Measurements from ENCODE around the gene CELF2.
"Not testable (repeated sequence)": the region's sequence is repeated elsewhere in the genome, so short reads cannot be mapped to it uniquely, and the experiment has no call there.

CELF2 gene

DNA sequence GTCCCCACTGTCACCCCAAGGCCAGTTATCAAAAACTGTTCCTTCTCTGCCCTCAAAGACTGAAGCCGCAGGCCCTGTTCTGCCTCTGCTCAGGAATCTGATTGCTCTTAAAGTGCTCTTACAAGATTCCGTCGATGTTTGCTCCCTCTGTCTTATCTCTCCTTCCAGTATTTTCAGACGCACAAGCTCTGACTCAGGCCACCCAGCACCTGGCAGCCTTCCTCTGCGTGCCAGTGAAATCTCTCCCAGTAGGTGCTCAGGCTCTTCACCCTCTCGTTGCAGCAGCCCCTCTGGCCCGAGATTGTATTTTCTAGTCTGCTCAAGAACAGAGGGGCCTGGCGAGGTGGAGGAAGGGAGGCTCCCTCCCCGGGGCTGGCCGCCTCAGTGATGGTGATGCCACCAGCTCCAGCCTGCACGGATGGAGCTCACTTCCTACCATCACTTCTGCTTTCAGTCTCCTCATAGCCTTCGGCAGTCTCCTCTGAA is 317.5 kb downstream of the CELF2 start:
- peak in 1 of 2 donors; percentile 7 for DNase-seq

DNA sequence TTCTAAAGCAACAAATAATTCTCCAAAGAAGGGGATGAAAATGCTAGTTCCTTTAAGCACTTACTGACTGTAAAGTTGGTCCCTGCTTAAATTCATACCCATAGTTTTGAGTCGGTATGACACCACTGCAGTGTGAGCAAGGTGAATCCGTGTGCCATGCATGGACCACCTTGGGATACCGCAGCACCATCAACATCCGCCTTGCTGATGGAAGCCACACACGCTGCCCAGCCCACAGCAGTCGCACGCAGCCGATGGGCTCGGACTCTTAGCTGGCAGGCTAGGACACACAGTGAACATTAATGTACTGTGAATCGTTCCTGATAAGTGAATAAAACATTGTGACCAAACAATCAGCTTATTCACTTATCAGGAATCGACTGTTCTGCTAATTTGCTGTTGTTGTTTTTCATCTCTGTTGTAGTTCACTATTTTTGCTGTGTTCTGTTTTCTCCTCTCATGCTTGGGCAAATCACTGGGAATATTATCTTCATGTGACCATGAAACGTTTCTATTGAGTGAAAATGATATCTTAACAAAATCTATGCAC is 318.3 kb downstream of the CELF2 start:
- no peak for DNase-seq

DNA sequence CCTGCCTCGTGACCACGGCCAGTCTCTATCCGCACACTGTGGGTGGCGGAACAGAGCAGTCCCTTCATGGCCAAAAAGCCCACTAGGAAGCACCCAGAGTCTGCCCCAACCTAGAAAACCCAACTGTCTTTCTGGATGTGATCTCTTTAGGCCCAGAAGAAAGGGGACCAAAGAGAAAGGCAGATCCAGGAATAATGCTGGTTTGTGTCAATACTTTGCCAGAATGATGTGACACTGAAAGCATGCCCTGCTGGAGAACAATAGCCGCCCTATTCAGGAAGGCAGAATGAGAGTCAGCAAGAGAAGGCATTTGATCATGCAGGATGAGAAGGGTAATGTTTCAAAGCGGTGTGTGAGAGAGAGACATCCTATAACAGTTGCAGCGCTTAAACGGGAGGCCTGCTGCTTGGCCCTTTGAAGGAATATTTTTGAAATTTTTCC is 319.1 kb downstream of the CELF2 start:
- no peak for DNase-seq

DNA sequence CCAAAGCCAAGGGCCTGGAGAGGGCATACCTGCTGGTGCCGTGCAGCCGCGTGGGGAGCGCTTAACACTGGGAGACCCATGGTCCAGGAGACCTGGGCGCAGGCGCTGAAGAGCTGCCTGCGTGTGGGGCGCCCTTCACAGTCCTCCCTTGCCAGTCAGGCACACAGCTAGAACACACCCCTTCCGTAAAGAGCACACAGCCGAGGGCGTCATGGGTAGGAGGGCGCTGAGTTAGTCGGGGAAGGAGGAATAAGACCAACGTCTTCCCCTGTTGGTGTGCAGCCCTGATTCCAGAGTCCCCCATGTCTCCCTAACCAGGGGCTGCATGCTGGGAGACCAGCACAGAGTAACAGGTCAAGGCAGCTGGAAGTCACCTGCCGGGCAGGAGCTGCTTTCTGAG is 319.8 kb downstream of the CELF2 start:
- no peak for DNase-seq

GRCh38 chr10:11338160-11338844 is 320.6 kb downstream of the CELF2 start:
- DNase-seq = no peak

- no peak for DNase-seq
Measured at GRCh38 chr10:11339013-11339412, 321.3 kb downstream of the CELF2 start.

GRCh38 chr10:11339660-11340059 is 322.0 kb downstream of the CELF2 start:
- DNase-seq = no peak

GRCh38 chr10:11341283-11341960 is 323.8 kb downstream of the CELF2 start:
- DNase-seq = peak; percentile 22 to 57

- DNase-seq = no peak
Measured at GRCh38 chr10:11344081-11344480, 326.4 kb downstream of the CELF2 start.

DNA sequence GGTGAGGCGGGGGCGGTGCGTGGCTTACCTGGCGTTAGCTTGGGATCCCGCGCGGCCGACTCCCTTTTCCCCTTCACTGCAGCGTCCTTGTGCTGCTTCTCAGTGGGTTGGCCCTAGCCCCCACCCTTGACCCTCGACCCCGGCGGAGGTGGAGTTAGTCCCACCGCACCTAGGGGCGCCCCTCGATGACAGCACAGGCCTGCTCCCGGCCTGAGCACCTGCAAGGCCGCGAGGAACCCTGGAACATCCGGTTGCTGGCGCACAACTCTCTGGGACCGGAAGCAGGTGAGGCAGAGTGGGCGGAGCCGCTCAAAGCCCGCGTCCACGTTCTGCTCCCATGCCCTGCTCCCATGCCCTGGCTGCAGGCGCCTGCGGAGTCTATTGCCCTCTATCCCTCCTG is 326.9 kb downstream of the CELF2 start:
- DNase-seq = no peak

DNA sequence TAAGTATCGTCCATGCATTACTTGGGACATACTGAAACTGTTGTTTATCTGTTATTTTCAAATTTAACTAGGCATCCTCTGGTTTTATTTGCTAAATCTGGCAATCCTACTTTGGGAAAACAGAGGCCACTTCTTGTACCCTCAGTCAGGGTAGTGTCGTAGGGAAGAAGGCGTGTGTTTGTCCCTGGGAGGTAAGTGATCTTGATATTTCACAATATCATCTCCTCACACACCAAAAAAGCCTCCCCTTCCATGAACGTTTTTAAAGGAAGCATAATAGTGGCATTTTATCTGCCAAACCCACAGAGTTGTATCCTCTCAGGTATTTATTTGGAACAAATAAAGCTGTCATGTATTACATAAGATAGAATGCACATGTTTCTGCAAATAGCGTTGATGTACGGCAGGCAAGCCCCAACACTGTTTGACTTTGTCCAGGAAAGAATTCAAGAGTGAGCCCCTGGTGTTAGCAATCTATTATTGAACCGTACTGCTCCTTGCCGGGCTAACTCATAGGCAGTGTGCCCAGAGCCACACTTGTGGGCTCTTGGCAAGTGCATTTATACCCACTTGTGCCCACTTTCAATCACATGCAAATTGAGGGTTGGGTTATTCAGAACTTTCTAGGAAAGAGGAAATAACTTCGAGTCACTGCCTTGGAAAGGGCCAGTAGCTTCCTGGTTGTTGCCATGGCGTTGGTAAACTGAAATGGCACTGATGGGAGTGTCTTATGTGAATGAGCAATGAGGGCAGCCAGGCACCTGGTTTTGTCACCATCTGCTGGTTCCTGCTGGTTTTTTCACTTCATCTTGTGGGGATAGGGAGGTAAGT is 327.8 kb downstream of the CELF2 start:
- DNase-seq = peak; percentile 76

DNA sequence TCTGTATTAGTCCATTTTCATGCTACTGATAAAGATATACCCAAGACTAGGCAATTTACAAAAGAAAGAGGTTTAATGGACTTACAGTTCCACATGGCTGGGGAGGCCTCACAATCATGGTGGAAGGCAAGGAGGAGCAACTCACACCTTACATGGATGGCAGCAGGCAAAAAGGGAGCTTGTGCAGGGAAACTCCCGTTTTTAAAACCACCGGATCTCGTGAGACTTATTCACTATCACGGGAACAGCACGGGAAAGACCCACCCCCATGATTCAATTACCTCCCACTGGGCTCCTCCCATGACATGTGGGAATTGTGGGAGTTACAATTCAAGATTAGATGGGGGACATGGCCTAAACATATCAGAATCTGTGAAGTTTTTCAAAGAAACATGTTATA is 329.9 kb downstream of the CELF2 start:
- DNase-seq = not testable (repeated sequence)

GRCh38 chr10:11351801-11352200 is 334.1 kb downstream of the CELF2 start:
- no peak for DNase-seq

DNA sequence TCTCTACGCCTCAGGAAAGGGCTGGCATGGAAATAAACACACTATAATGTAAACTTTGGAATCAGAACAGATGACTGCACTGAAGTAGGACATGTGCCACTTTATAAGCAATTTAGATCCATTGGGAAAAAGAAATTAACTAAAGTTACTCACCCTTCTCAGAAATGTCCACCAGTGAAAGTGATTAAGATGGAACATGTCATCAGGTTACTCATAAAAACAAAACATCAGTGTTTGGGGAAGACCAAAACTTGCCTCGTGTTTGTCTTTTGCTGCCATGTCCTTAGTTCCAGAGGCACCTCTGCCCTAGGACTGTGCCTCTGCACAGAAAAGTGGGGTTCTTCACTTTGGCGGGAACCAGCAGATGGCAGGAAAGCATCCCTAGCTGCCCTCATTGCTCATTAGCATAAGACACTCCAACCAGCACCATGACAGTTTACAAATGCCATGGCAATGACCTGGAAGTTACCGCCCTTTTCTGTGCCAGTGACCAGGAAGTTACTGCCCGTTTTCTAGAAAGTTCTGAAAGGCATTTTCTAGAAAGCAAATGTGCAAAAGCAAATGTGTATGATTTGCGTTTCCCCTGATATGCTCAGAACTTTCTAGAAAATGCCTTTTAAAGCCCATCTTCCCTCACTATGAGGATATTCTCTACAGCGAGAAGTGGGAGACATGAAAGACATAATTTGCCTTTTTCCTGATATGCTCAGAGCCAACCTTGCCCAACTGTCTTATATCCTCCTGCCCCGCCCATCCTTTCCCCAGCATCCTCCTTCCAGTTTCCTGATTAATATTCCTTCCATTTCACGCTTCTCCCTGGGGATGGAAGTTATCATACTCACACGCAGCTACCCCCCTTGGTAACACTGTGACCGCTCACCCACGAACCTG is 335.6 kb downstream of the CELF2 start:
- no peak for DNase-seq

GRCh38 chr10:11354823-11355222 is 337.2 kb downstream of the CELF2 start:
- no peak for DNase-seq

DNA sequence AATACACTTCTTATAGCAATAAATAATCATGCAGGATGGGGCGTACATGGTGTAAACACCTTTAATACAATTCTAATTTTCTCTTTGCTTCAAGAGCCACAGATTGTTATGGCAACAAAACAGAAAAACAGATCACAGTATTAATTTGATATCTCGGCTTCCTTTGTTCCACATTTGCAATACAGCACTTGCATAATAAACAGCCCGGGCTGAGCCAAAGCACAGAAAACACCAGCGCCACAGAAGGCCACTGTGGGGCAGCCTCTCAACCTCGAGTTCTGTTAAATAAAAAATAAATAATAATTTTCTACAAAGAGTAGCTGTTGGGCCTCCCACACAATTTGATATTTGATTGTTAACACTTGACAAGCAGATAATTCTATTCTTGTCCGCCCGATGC is 337.9 kb downstream of the CELF2 start:
- no peak for DNase-seq

DNA sequence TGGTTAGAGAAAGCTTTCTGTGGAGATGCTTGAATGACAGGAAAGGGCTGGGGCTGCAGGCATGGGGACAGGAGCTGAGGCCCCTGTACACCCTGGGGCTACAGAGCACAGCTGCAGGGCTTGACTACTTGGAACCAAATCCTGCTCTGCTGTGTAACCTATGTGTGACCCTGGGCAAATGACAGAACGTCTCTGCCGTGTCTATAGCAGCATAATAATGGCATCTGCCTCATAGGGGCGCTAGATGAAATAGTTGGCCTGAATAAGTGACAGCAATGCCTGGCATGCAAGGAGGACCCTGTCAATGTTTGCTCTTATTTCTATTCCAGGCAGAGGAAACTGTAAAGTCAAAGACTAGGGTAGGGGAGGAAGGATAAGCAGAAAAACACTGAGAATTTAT is 339.8 kb downstream of the CELF2 start:
- no peak for DNase-seq

DNA sequence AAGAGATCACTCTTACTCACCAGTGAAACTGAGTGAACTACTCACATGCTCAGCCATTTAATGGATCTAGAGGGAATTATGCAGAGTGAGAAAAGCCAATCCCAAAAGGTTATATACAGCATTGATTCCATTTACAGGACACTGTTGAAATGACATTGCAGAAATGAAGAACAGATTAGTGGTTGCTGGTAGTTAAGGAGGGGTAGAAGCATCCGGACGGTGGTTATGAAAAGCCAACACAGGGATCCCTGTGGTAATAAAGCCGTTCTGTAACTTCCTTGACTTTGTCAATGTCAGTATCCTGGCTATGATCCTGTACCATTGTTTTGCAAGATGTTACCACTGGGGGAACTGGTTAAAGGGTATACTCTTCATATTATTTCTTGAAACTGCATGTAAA is 340.3 kb downstream of the CELF2 start:
- no peak for DNase-seq

DNA sequence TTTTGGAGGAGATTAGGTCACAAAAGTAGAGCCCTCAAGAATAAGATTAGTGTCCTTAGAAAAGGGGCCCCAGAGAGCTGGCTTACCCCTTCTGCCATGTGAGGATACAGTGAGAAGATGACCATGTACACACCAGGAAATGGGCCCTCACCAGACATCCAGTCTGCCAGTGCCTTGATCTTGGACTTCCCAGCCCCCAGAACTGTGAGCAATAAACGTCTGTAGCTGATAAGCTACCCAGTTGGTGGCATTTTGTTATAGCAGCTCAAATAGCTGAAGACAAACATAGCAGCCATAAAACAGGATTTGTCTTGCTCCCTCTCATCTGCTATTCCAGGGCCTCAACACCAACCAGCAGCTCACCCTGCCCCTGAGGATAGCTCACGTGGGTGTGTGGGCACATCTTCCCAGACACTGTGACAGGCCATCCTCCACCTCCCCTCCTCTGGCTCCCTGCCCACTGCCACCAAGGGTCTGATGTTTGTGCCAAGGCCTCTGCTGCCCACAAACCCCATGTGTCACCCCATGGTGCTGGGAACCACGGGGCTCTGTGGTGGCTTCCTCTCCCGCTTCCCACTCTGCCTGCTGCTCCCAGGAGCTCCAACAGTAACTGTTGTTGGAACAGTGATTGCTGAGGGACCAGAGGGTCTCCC is 341.4 kb downstream of the CELF2 start:
- DNase-seq = no peak

GRCh38 chr10:11359869-11360268 is 342.2 kb downstream of the CELF2 start:
- no peak for DNase-seq

DNA sequence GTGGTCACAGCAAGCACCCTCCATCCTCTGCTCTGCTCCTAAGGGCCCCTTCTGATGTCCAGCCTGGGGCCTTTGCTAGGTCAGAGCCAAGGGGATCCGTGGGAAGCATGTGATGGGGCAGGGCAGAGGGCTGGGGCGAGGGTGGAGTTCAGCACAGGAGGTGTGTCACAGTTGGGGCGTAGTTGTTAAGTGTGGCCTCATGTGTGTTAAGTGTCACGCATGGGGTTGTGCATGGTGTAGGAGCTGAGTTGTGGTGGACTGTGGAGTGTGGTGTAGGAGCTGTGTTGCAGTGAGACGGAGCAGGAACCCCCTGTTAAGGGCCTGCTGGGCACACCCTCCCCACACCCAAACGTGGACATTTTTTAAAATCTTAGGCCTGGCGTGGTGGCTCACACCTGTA is 345.8 kb downstream of the CELF2 start:
- DNase-seq = no peak

DNA sequence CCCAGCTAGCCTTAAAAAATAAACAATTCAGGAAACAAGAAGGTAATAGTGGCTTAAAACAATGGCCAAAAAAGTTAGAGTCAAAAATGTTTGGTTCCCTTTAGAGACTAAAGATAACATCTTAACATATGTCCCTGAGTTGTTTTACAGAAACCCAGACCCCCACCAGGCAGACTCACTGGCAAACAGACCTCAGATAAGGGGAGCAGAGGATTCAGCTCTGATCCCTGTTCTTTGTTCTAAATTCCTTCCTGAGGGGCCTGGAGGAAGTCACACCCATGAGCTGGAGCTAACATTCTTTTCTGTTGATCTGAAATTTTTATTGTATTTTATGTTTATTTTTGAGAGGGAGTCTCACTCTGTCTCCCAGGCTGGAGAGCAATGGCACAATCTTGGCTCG is 346.6 kb downstream of the CELF2 start:
- DNase-seq = no peak

Data from inflammatory macrophage treated with lipopolysaccharide for 1 hour (primary cell).